ENCODE data around the gene NEXN.

The NEXN gene

DNA sequence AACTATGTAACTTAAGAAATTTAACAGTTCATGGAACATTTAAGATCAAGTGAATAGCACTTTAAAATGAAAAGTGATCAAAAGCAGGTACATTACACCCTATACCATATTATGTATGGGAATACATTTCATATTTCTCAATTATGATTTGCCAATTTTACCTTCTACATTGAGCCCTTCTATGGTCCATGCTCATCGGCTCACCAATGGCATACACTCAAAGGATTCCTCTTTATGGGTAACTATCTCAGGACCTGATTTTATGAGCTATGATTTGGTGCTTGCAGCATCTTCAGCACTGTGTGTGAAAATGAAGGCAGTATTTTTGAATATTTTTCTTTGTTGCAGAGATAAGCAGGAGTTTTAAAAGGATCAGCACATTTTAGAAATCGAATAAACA lies 56.9 kb downstream of the NEXN start:
- H3K27ac ChIP-seq (ENCODE audit: low read depth, low read length) = no peak overlapping the region
- H3K9me3 ChIP-seq (ENCODE audit: low read length) = no peaks in the 10 kb centered on the region
- H3K4me1 ChIP-seq (ENCODE audit: insufficient read depth, low read length) = peaks cover 8% of the 10 kb centered on the region
- H3K27me3 ChIP-seq (ENCODE audit: control insufficient read depth in 1 of 2, insufficient read depth in 2 of 2, low read length in 2 of 2) = no peaks in the 10 kb centered on the region
- no peak overlapping the region for H3K4me3 ChIP-seq (ENCODE audit: low read depth in 1 of 2, low read length in 2 of 2)
- H3K36me3 ChIP-seq (ENCODE audit: insufficient read depth, low read length) = peaks cover 42% of the 10 kb centered on the region
- H3K9ac ChIP-seq (ENCODE audit: low read length) = no peak overlapping the region

- peaks cover 8% of the 10 kb centered on the region for H3K4me1 ChIP-seq (ENCODE audit: insufficient read depth, low read length)
- no peak overlapping the region for H3K9ac ChIP-seq (ENCODE audit: low read length)
- H3K4me3 ChIP-seq (ENCODE audit: low read depth in 1 of 2, low read length in 2 of 2) = no peak overlapping the region
- H3K9me3 ChIP-seq (ENCODE audit: low read length) = no peaks in the 10 kb centered on the region
- H3K36me3 ChIP-seq (ENCODE audit: insufficient read depth, low read length) = peaks cover 48% of the 10 kb centered on the region
- H3K27ac ChIP-seq (ENCODE audit: low read depth, low read length) = no peak overlapping the region
- no peaks in the 10 kb centered on the region for H3K27me3 ChIP-seq (ENCODE audit: control insufficient read depth in 1 of 2, insufficient read depth in 2 of 2, low read length in 2 of 2)
Observed at GRCh38 chr1:77948841-77949424, 60.5 kb downstream of the NEXN start.

DNA sequence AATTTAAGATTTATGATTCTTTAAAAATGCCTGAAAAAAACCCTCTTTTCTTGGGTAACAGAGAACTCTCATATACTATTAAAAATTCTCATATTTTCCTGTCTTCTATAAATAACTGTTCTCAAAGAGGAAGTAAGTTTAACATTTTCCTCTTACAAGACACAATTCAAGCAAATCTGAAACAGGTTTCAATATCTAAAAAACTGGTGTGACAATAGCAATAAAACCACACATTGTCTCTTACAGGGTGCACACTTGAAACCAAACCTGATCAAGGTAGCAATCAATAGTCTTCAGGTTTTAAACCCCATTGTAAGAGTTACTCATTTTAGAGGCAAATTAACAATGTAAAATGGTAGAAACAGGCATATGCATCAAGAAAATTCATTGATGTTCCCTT lies 62.4 kb downstream of the NEXN start:
- H3K9me3 ChIP-seq (ENCODE audit: low read length) = no peaks in the 10 kb centered on the region
- no peaks in the 10 kb centered on the region for H3K27me3 ChIP-seq (ENCODE audit: control insufficient read depth in 1 of 2, insufficient read depth in 2 of 2, low read length in 2 of 2)
- peaks cover 8% of the 10 kb centered on the region for H3K4me1 ChIP-seq (ENCODE audit: insufficient read depth, low read length)
- no peak overlapping the region for H3K9ac ChIP-seq (ENCODE audit: low read length)
- H3K36me3 ChIP-seq (ENCODE audit: insufficient read depth, low read length) = peaks cover 55% of the 10 kb centered on the region
- H3K4me3 ChIP-seq (ENCODE audit: low read depth in 1 of 2, low read length in 2 of 2) = no peak overlapping the region
- H3K27ac ChIP-seq (ENCODE audit: low read depth, low read length) = no peak overlapping the region

GRCh38 chr1:77951328-77951727 lies 62.9 kb downstream of the NEXN start:
- Histone ChIP-seq H3K4me1 (ENCODE audit: insufficient read depth, low read length) (peaks cover 8% of the 10 kb centered on the region), H3K9ac (ENCODE audit: low read length) (no peak overlapping the region), H3K4me3 (ENCODE audit: low read depth in 1 of 2, low read length in 2 of 2) (no peak overlapping the region), H3K27ac (ENCODE audit: low read depth, low read length) (no peak overlapping the region), H3K27me3 (ENCODE audit: control insufficient read depth in 1 of 2, insufficient read depth in 2 of 2, low read length in 2 of 2) (no peaks in the 10 kb centered on the region), H3K9me3 (ENCODE audit: low read length) (no peaks in the 10 kb centered on the region), H3K36me3 (ENCODE audit: insufficient read depth, low read length) (peaks cover 56% of the 10 kb centered on the region)

DNA sequence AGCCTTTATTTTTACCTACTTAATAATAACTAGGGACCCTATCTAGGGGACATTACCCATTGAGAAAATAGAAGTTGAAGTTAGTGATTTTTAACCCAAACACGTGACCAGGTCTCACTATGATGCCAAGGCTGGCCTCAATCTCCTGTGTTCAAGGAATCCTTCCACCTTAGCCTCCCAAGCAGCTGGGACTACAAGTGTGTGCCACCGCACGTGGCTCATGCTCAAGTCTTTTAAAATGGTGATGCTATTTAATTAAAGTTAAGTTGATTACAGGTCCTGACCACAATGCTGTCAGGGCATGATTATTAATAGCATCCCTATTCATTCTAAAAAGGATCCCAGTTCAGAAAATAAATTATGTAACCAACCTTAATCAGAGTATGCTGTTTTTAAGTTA lies 65.5 kb downstream of the NEXN start:
- Histone ChIP-seq H3K9me3 (ENCODE audit: low read length) (no peaks in the 10 kb centered on the region), H3K36me3 (ENCODE audit: insufficient read depth, low read length) (peaks cover 46% of the 10 kb centered on the region), H3K27me3 (ENCODE audit: control insufficient read depth in 1 of 2, insufficient read depth in 2 of 2, low read length in 2 of 2) (no peaks in the 10 kb centered on the region), H3K4me3 (ENCODE audit: low read depth in 1 of 2, low read length in 2 of 2) (no peak overlapping the region), H3K27ac (ENCODE audit: low read depth, low read length) (no peak overlapping the region), H3K4me1 (ENCODE audit: insufficient read depth, low read length) (peaks cover 4% of the 10 kb centered on the region), H3K9ac (ENCODE audit: low read length) (no peak overlapping the region)

GRCh38 chr1:77954521-77954920 lies 66.1 kb downstream of the NEXN start:
- no peak overlapping the region for H3K27ac ChIP-seq (ENCODE audit: low read depth, low read length)
- no peaks in the 10 kb centered on the region for H3K27me3 ChIP-seq (ENCODE audit: control insufficient read depth in 1 of 2, insufficient read depth in 2 of 2, low read length in 2 of 2)
- H3K36me3 ChIP-seq (ENCODE audit: insufficient read depth, low read length) = peaks cover 49% of the 10 kb centered on the region
- H3K4me1 ChIP-seq (ENCODE audit: insufficient read depth, low read length) = no peaks in the 10 kb centered on the region
- H3K9me3 ChIP-seq (ENCODE audit: low read length) = no peaks in the 10 kb centered on the region
- no peak overlapping the region for H3K9ac ChIP-seq (ENCODE audit: low read length)
- no peak overlapping the region for H3K4me3 ChIP-seq (ENCODE audit: low read depth in 1 of 2, low read length in 2 of 2)

- Histone ChIP-seq H3K9ac (ENCODE audit: low read length) (no peak overlapping the region), H3K36me3 (ENCODE audit: insufficient read depth, low read length) (peaks cover 61% of the 10 kb centered on the region), H3K27me3 (ENCODE audit: control insufficient read depth in 1 of 2, insufficient read depth in 2 of 2, low read length in 2 of 2) (no peaks in the 10 kb centered on the region), H3K4me1 (ENCODE audit: insufficient read depth, low read length) (no peaks in the 10 kb centered on the region), H3K27ac (ENCODE audit: low read depth, low read length) (no peak overlapping the region), H3K9me3 (ENCODE audit: low read length) (no peaks in the 10 kb centered on the region), H3K4me3 (ENCODE audit: low read depth in 1 of 2, low read length in 2 of 2) (no peak overlapping the region)
Observed at GRCh38 chr1:77955709-77956108, 67.3 kb downstream of the NEXN start.

DNA sequence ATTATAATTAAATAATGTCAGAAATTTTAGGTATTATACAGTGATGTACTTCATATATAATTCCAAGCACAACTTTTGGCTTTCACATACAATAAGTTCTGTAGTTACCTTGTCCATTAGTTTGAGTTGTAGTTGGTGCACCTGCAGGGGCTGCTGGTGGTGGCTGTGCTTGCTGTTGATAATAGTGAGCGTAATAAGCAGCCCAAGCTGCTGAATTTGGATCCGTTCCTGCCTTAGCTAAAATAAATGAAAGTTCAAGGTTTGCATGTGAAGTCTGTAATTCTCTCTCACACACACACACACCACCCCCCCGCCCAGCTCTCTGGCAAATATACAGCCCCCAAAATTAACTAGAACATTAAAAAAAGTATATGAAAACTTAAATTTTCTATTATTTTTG lies 68.0 kb downstream of the NEXN start:
- Histone ChIP-seq H3K4me1 (ENCODE audit: insufficient read depth, low read length) (no peaks in the 10 kb centered on the region), H3K9ac (ENCODE audit: low read length) (no peak overlapping the region), H3K36me3 (ENCODE audit: insufficient read depth, low read length) (peaks cover 64% of the 10 kb centered on the region), H3K9me3 (ENCODE audit: low read length) (no peaks in the 10 kb centered on the region), H3K27me3 (ENCODE audit: control insufficient read depth in 1 of 2, insufficient read depth in 2 of 2, low read length in 2 of 2) (no peaks in the 10 kb centered on the region), H3K27ac (ENCODE audit: low read depth, low read length) (no peak overlapping the region), H3K4me3 (ENCODE audit: low read depth in 1 of 2, low read length in 2 of 2) (no peak overlapping the region)

DNA sequence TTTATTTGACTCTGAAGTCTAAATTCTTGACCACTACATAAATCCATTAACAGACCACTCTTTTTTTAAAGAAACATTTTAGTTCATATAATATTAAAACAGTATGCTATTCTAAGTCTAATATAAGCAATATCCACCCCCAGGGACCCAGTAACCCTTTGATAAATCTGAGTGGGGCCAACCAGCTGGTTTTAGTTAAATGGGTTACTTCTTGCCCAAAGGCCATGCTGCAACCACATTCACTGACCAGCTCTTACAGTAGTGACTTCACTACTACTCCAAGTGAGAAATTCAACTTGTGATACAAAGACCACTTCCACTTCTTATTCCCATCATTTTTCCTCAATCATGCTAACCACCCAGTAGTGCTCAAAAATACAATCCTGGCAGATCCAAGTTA lies 70.0 kb downstream of the NEXN start:
- no peak overlapping the region for H3K27ac ChIP-seq (ENCODE audit: low read depth, low read length)
- H3K4me3 ChIP-seq (ENCODE audit: low read depth in 1 of 2, low read length in 2 of 2) = no peak overlapping the region
- H3K27me3 ChIP-seq (ENCODE audit: control insufficient read depth in 1 of 2, insufficient read depth in 2 of 2, low read length in 2 of 2) = no peaks in the 10 kb centered on the region
- H3K4me1 ChIP-seq (ENCODE audit: insufficient read depth, low read length) = no peaks in the 10 kb centered on the region
- H3K36me3 ChIP-seq (ENCODE audit: insufficient read depth, low read length) = peaks cover 70% of the 10 kb centered on the region
- no peaks in the 10 kb centered on the region for H3K9me3 ChIP-seq (ENCODE audit: low read length)
- no peak overlapping the region for H3K9ac ChIP-seq (ENCODE audit: low read length)

DNA sequence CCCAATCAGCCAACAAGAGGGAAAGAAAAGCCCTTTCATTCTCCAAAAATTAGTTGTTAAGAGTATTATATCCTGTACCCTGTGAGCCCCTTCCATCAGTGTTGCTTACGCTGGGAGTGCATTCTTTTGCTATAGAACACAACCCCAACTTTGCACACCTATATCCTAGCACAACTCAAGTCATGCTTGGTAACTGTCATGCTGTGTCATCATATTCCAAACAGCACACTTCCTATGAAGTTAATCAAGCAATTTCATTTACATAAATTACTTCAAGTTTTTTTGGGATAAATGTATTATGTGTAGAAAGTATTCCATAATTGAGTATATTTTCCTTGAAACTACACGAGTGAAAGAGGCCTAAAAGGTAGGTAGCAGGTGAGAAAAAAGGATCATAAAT lies 70.4 kb downstream of the NEXN start:
- no peak overlapping the region for H3K27ac ChIP-seq (ENCODE audit: low read depth, low read length)
- H3K27me3 ChIP-seq (ENCODE audit: control insufficient read depth in 1 of 2, insufficient read depth in 2 of 2, low read length in 2 of 2) = no peaks in the 10 kb centered on the region
- no peaks in the 10 kb centered on the region for H3K9me3 ChIP-seq (ENCODE audit: low read length)
- H3K36me3 ChIP-seq (ENCODE audit: insufficient read depth, low read length) = peaks cover 71% of the 10 kb centered on the region
- no peaks in the 10 kb centered on the region for H3K4me1 ChIP-seq (ENCODE audit: insufficient read depth, low read length)
- H3K9ac ChIP-seq (ENCODE audit: low read length) = no peak overlapping the region
- H3K4me3 ChIP-seq (ENCODE audit: low read depth in 1 of 2, low read length in 2 of 2) = no peak overlapping the region

- H3K36me3 ChIP-seq (ENCODE audit: insufficient read depth, low read length) = peaks cover 73% of the 10 kb centered on the region
- no peak overlapping the region for H3K9ac ChIP-seq (ENCODE audit: low read length)
- H3K4me3 ChIP-seq (ENCODE audit: low read depth in 1 of 2, low read length in 2 of 2) = no peak overlapping the region
- no peak overlapping the region for H3K27ac ChIP-seq (ENCODE audit: low read depth, low read length)
- no peaks in the 10 kb centered on the region for H3K9me3 ChIP-seq (ENCODE audit: low read length)
- no peaks in the 10 kb centered on the region for H3K27me3 ChIP-seq (ENCODE audit: control insufficient read depth in 1 of 2, insufficient read depth in 2 of 2, low read length in 2 of 2)
- H3K4me1 ChIP-seq (ENCODE audit: insufficient read depth, low read length) = no peaks in the 10 kb centered on the region
Observed at GRCh38 chr1:77961392-77961791, 73.0 kb downstream of the NEXN start.

GRCh38 chr1:77966291-77966690 lies 77.9 kb downstream of the NEXN start:
- H3K27ac ChIP-seq (ENCODE audit: low read depth, low read length) = no peak overlapping the region
- H3K27me3 ChIP-seq (ENCODE audit: control insufficient read depth in 1 of 2, insufficient read depth in 2 of 2, low read length in 2 of 2) = no peaks in the 10 kb centered on the region
- peaks cover 72% of the 10 kb centered on the region for H3K36me3 ChIP-seq (ENCODE audit: insufficient read depth, low read length)
- no peaks in the 10 kb centered on the region for H3K9me3 ChIP-seq (ENCODE audit: low read length)
- H3K9ac ChIP-seq (ENCODE audit: low read length) = no peak overlapping the region
- peaks cover 5% of the 10 kb centered on the region for H3K4me1 ChIP-seq (ENCODE audit: insufficient read depth, low read length)
- H3K4me3 ChIP-seq (ENCODE audit: low read depth in 1 of 2, low read length in 2 of 2) = no peak overlapping the region

Data from muscle layer of colon (tissue), 2 donors.